GM23248 (cell line): ENCODE measurements around the gene CCL19. TPM values are rescaled to one million over a fixed set of nuclear protein-coding genes. Genes with fewer than 3 reads are reported as not detected.
"Not testable (repeated sequence)": the region's sequence is repeated elsewhere in the genome, so short reads cannot be mapped to it uniquely, and the experiment has no call there.

Source experiments
- DNase-seq: peaks from one replicate; pipeline ENCODE4 v3.0.0-alpha.2; 2015
- H2AFZ ChIP-seq: fragments of 200-600 bp; sonication (generic); 2 replicates; pipeline ENCODE4 v1.6.1; 2016; ENCODE audit warnings: antibody characterized with exemption
- H3F3A ChIP-seq: fragments of 200-600 bp; sonication (generic); 2 replicates; pipeline ENCODE4 v1.6.1; 2016; ENCODE audit warnings: mild to moderate bottlenecking, antibody characterized with exemption, mixed run types; ENCODE audit not compliant: insufficient read depth
- H3K27ac ChIP-seq: fragments of 200-600 bp; sonication (generic); 2 replicates; pipeline ENCODE4 v1.5.1; 2016; ENCODE audit warnings: mild to moderate bottlenecking
- H3K27me3 ChIP-seq: fragments of 200-600 bp; sonication (generic); replicated peaks from 2 replicates; pipeline ENCODE4 v1.6.1; 2016; ENCODE audit warnings: mild to moderate bottlenecking; ENCODE audit not compliant: insufficient read depth
- H3K36me3 ChIP-seq: fragments of 200-600 bp; sonication (generic); 2 replicates; pipeline ENCODE4 v1.6.1; 2016; ENCODE audit warnings: low read depth, mild to moderate bottlenecking
- H3K4me1 ChIP-seq: fragments of 200-600 bp; sonication (generic); 2 replicates; pipeline ENCODE4 v1.6.1; 2016; ENCODE audit warnings: mild to moderate bottlenecking; ENCODE audit not compliant: insufficient read depth
- H3K4me2 ChIP-seq: fragments of 200-600 bp; sonication (generic); one replicate; pipeline ENCODE4 v1.6.1; 2016; ENCODE audit warnings: mild to moderate bottlenecking; ENCODE audit not compliant: unreplicated experiment
- H3K4me3 ChIP-seq: fragments of 200-600 bp; sonication (generic); 2 replicates; pipeline ENCODE4 v1.5.1; 2016; ENCODE audit warnings: mild to moderate bottlenecking
- H3K79me2 ChIP-seq: fragments of 200-600 bp; sonication (generic); 2 replicates; pipeline ENCODE4 v1.6.1; 2016; ENCODE audit warnings: mild to moderate bottlenecking; ENCODE audit not compliant: insufficient read depth
- H3K9ac ChIP-seq: fragments of 200-600 bp; sonication (generic); 2 replicates; pipeline ENCODE4 v1.6.1; 2016; ENCODE audit warnings: mild to moderate bottlenecking
- H3K9me2 ChIP-seq: fragments of 200-600 bp; sonication (generic); 2 replicates; pipeline ENCODE4 v1.6.1; 2016; ENCODE audit warnings: mixed run types, mild to moderate bottlenecking, moderate library complexity; ENCODE audit not compliant: insufficient read depth
- H3K9me3 ChIP-seq: fragments of 200-600 bp; sonication (generic); one replicate; pipeline ENCODE4 v1.6.1; 2017; ENCODE audit warnings: low read depth
- H4K20me1 ChIP-seq: fragments of 200-600 bp; sonication (generic); 2 replicates; pipeline ENCODE4 v1.6.0; 2016; ENCODE audit not compliant: insufficient read depth
- EZH2 ChIP-seq: fragments of 200-600 bp; sonication (generic); IDR thresholded peaks from 2 replicates; pipeline ENCODE4 v1.6.1; 2018; ENCODE audit warnings: antibody characterized with exemption, mild to moderate bottlenecking; ENCODE audit not compliant: insufficient read depth, poor library complexity, severe bottlenecking
- EZH2phosphoT487 ChIP-seq: fragments of 200-600 bp; sonication (generic); IDR thresholded peaks from 2 replicates; pipeline ENCODE4 v1.6.1; 2018; ENCODE audit warnings: antibody characterized with exemption, moderate library complexity, mild to moderate bottlenecking, low read depth; ENCODE audit not compliant: insufficient read depth
- WGBS, 2 experiments: methylation state at CpG; one replicate each; pipeline ENCODE4 v1.1.6; 2015 to 2017; ENCODE audit warnings: low lambda C conversion rate in 2 of 2, low coverage in 1 of 2; ENCODE audit errors: missing lambda C conversion rate in 2 of 2; 5-methylcytosine and 5-hydroxymethylcytosine counted together
- in situ Hi-C: fragments of 300-500 bp; cut with MboI; formaldehyde crosslinking; loops from 2 replicates; pipeline ENCODE4 v1.15.0; 2020
- polyA plus RNA-seq: library from polyadenylated mRNA; unstranded; fragments of >200 nt; fragmentation: Nextera tagmentation; extraction: Ambion mirVana; gene quantifications from 2 replicates; pipeline ENCODE4 v1.2.1, GENCODE V29; 2016
- total RNA-seq: library from RNA; depleted of rRNA; stranded (reverse); fragments of >200 nt; shearing (Covaris generic); gene quantifications from 2 replicates; pipeline ENCODE4 v1.2.3, GENCODE V29; 2014; rRNA removed

Gene CCL19
- total RNA-seq, result not detected in 2 replicates
- polyA plus RNA-seq, result not detected in 2 replicates

- Histone ChIP-seq H3K9me2 (no peaks in the 10 kb centered on the region), H3K4me1 (peaks cover 7% of the 10 kb centered on the region), H3F3A (no peaks in the 10 kb centered on the region), H2AFZ (no peak within 1 kb of the TSS), H3K27ac (no peak within 1 kb of the TSS), H3K9ac (no peak within 1 kb of the TSS), H3K79me2 (no peaks in the 10 kb centered on the region), H3K4me2 (no peak within 1 kb of the TSS), H3K36me3 (no peaks in the 10 kb centered on the region), H4K20me1 (no peaks in the 10 kb centered on the region), H3K9me3 (no peaks in the 10 kb centered on the region), H3K27me3 (no peaks in the 10 kb centered on the region), H3K4me3 (no peak within 1 kb of the TSS)
- TF ChIP-seq EZH2phosphoT487 (no peak), EZH2 (no peak)
- in situ Hi-C loops, result no loop called here
- 74 to 80% methylated on average over 5 to 6 of the region's 6 CpGs for WGBS, 2 experiments
- no peak for DNase-seq
Observed at GRCh38 chr9:34690983-34691935, at the start of gene CCL19. CCL19 (minus strand) TSS chr9:34691276; CDS start chr9:34691139, 137 bp downstream.

- 81 to 86% methylated on average over 11 to 27 of the region's 27 CpGs for WGBS, 2 experiments
- in situ Hi-C loops, result not testable (repeated sequence)
Observed at GRCh38 chr9:34740176-34740575, 49.1 kb upstream of the CCL19 start.

GRCh38 chr9:34737677-34738260 lies 46.7 kb upstream of the CCL19 start:
- Histone ChIP-seq H3K4me1 (no peaks in the 10 kb centered on the region), H3F3A (no peaks in the 10 kb centered on the region), H4K20me1 (no peaks in the 10 kb centered on the region), H2AFZ (no peak overlapping the region), H3K79me2 (no peaks in the 10 kb centered on the region), H3K27ac (no peak overlapping the region), H3K36me3 (no peaks in the 10 kb centered on the region), H3K9me3 (no peaks in the 10 kb centered on the region), H3K9me2 (no peaks in the 10 kb centered on the region), H3K4me3 (no peak overlapping the region), H3K9ac (no peak overlapping the region), H3K4me2 (no peak overlapping the region), H3K27me3 (no peaks in the 10 kb centered on the region)
- 65 to 66% methylated on average over 6 of the region's 6 CpGs for WGBS, 2 experiments
- in situ Hi-C loops, result no loop called here
- DNase-seq, result no peak
- TF ChIP-seq EZH2 (no peak), EZH2phosphoT487 (no peak)

More at GRCh38 chr9:34740176-34740575, 49.1 kb upstream of the CCL19 start:
- H3K4me3 ChIP-seq, H3K27me3 ChIP-seq, H3K4me2 ChIP-seq, H2AFZ ChIP-seq, H3K9me3 ChIP-seq, H3K4me1 ChIP-seq, H3K27ac ChIP-seq, H3K9ac ChIP-seq, H3K9me2 ChIP-seq, H3K36me3 ChIP-seq, H3K79me2 ChIP-seq, DNase-seq, H4K20me1 ChIP-seq: not testable (repeated sequence)
- H3F3A ChIP-seq, result peaks cover 11% of the 10 kb centered on the region

DNA sequence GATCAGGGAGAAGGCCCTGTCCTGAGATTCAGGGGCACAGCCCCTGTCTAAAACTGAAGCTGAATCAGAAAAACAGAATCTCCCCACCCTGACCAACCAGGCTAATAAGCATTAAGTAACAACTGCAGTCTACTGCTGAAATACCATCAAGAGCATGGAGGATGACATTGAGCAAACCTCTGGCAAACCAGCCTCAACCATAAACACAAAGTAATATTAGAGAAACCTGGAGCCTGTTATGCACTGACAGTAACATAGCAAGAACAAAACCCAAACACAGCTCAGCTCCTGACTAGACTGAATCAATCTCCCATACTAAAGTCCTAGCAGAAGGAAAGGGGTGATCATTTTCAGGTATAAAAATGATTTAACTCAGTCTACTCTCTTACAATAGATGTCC lies 43.6 kb upstream of the CCL19 start:
- H3K9me3 ChIP-seq, result no peaks in the 10 kb centered on the region
- H3F3A ChIP-seq, result no peaks in the 10 kb centered on the region
- no peaks in the 10 kb centered on the region for H3K9me2 ChIP-seq
- H3K4me1 ChIP-seq, result no peaks in the 10 kb centered on the region
- no peaks in the 10 kb centered on the region for H4K20me1 ChIP-seq
- H3K79me2 ChIP-seq, result no peaks in the 10 kb centered on the region
- in situ Hi-C loops, result no loop called here
- no peak for TF ChIP-seq EZH2phosphoT487
- TF ChIP-seq EZH2, result no peak
- H3K4me3 ChIP-seq, result no peak overlapping the region
- no peak overlapping the region for H3K9ac ChIP-seq
- no peaks in the 10 kb centered on the region for H3K36me3 ChIP-seq
- no peak overlapping the region for H3K4me2 ChIP-seq
- no peak overlapping the region for H2AFZ ChIP-seq
- DNase-seq, result no peak
- no peak overlapping the region for H3K27ac ChIP-seq
- H3K27me3 ChIP-seq, result no peaks in the 10 kb centered on the region
